SK-N-SH (cell line): ENCODE data around the gene CADM3. TPM values are rescaled to one million over a fixed set of nuclear protein-coding genes. Genes with fewer than 3 reads are reported as not detected.

Experiments
- CTCF ChIA-PET: fragments of 300-600, 350-600 bp; formaldehyde crosslinking; extraction: SDS; loops from one replicate; lab custom pipeline; 2021; lab: Yijun Ruan, JAX
- POLR2A ChIA-PET: fragments of 350-600 bp; sonication (Branson Sonifier 250); formaldehyde crosslinking; extraction: SDS; loops from one replicate; lab custom pipeline; 2020; ENCODE audit warnings: antibody characterized with exemption, inconsistent platforms; lab: Yijun Ruan, JAX
- DNase-seq: peaks from one replicate; pipeline ENCODE4 v3.0.0; 2012
- H2AFZ ChIP-seq: fragments of 200-600 bp; sonication (generic); 2 replicates; pipeline ENCODE4 v1.8.1; 2016; ENCODE audit warnings: antibody characterized with exemption, mild to moderate bottlenecking, low read depth
- H3F3A ChIP-seq: fragments of 200-600 bp; sonication (generic); replicated peaks from 2 replicates; pipeline ENCODE3; 2016; ENCODE audit warnings: antibody characterized with exemption, mild to moderate bottlenecking; ENCODE audit not compliant: insufficient read depth
- H3K27ac ChIP-seq, 2 experiments: fragments of 200-500 bp in 1 of 2; fragments of 200-600 bp in 1 of 2; sonication (Bioruptor generic) in 1 of 2; sonication (generic), shearing (Covaris generic) in 1 of 2; 2 replicates each; pipeline versions ENCODE4 v1.5.1 to v1.6.1; 2014 to 2016; ENCODE audit warnings: low read depth in 2 of 2, inconsistent platforms in 1 of 2, low read length in 1 of 2, mild to moderate bottlenecking in 1 of 2, mixed read lengths in 1 of 2
- H3K27me3 ChIP-seq: fragments of 200-600 bp; sonication (generic), shearing (Covaris generic); 2 replicates; pipeline ENCODE4 v1.6.1; 2016; ENCODE audit warnings: mixed run types; ENCODE audit not compliant: insufficient read depth
- H3K36me3 ChIP-seq, 2 experiments: fragments of 200-500 bp in 1 of 2; fragments of 200-600 bp in 1 of 2; sonication (Bioruptor generic) in 1 of 2; sonication (generic) in 1 of 2; replicated peaks in 1 of 2; 2 replicates each; pipeline versions ENCODE3 to v1.5.1; 2014 to 2016; ENCODE audit warnings: low read length in 1 of 2, mild to moderate bottlenecking in 1 of 2; ENCODE audit not compliant: insufficient read depth in 2 of 2, control insufficient read depth in 1 of 2
- H3K4me1 ChIP-seq, 2 experiments: fragments of 200-500 bp in 1 of 2; fragments of 200-600 bp in 1 of 2; sonication (Bioruptor generic) in 1 of 2; sonication (generic), shearing (Covaris generic) in 1 of 2; 2 replicates each; pipeline versions ENCODE4 v1.5.1 to v1.6.1; 2014 to 2016; ENCODE audit warnings: low read depth in 1 of 2, low read length in 1 of 2, mixed run types in 1 of 2; ENCODE audit not compliant: insufficient read depth in 2 of 2, control insufficient read depth in 1 of 2
- H3K4me2 ChIP-seq: fragments of 200-600 bp; sonication (generic), shearing (Covaris generic); 2 replicates; pipeline ENCODE4 v1.6.1; 2017; ENCODE audit warnings: mixed run types
- H3K4me3 ChIP-seq, 2 experiments: fragments of 200-500 bp in 1 of 2; fragments of 200-600 bp in 1 of 2; sonication (Bioruptor generic) in 1 of 2; sonication (generic), shearing (Covaris generic) in 1 of 2; 2 replicates each; pipeline versions ENCODE4 v1.5.1 to v1.8.1; 2014 to 2016; ENCODE audit warnings: low read depth in 2 of 2, inconsistent platforms in 1 of 2, low read length in 1 of 2, mild to moderate bottlenecking in 1 of 2, mixed read lengths in 1 of 2, moderate library complexity in 1 of 2
- H3K79me2 ChIP-seq: fragments of 200-600 bp; sonication (generic); 2 replicates; pipeline ENCODE4 v1.8.1; 2017; ENCODE audit warnings: mild to moderate bottlenecking; ENCODE audit not compliant: insufficient read depth
- H3K9ac ChIP-seq: fragments of 200-600 bp; sonication (generic); 2 replicates; pipeline ENCODE4 v1.6.1; 2017; ENCODE audit warnings: mixed run types
- H3K9me2 ChIP-seq: fragments of 200-600 bp; sonication (generic); 2 replicates; pipeline ENCODE4 v1.6.1; 2017; ENCODE audit warnings: mixed run types
- H3K9me3 ChIP-seq: fragments of 200-600 bp; sonication (generic); 2 replicates; pipeline ENCODE4 v1.6.1; 2017; ENCODE audit warnings: mixed run types, mild to moderate bottlenecking, moderate library complexity
- H4K20me1 ChIP-seq: fragments of 200-600 bp; sonication (generic); 2 replicates; pipeline ENCODE4 v1.6.1; 2017; ENCODE audit warnings: mild to moderate bottlenecking, mixed run types; ENCODE audit not compliant: insufficient read depth
- CTCF ChIP-seq: fragments of 200-600 bp; sonication (generic); IDR thresholded peaks from 2 replicates; pipeline ENCODE4 v1.6.1; 2017; ENCODE audit warnings: antibody characterized with exemption, mild to moderate bottlenecking, moderate library complexity
- ELF1 ChIP-seq: IDR thresholded peaks from 2 replicates; pipeline ENCODE4 v1.4.0; 2012
- EZH2phosphoT487 ChIP-seq: fragments of 200-600 bp; sonication (generic); IDR thresholded peaks from 2 replicates; pipeline ENCODE4 v1.6.1; 2017; ENCODE audit warnings: low read depth, mixed run types, mild to moderate bottlenecking, antibody characterized with exemption, moderate library complexity, borderline replicate concordance
- FOSL2 ChIP-seq: IDR thresholded peaks from 2 replicates; pipeline ENCODE4 v1.4.0; 2012; ENCODE audit warnings: low read depth, mild to moderate bottlenecking, moderate library complexity, borderline replicate concordance
- MEF2A ChIP-seq: IDR thresholded peaks from 2 replicates; pipeline ENCODE4 v1.4.0; 2012; ENCODE audit warnings: low read depth, borderline replicate concordance
- MXI1 ChIP-seq: IDR thresholded peaks from 2 replicates; pipeline ENCODE4 v1.6.1; 2012; ENCODE audit warnings: mild to moderate bottlenecking, low read depth, low read length, improper control_type of control experiment
- NRF1 ChIP-seq: IDR thresholded peaks from 2 replicates; pipeline ENCODE4 v1.6.1; 2012; ENCODE audit warnings: low read depth, mild to moderate bottlenecking, low read length
- RAD21 ChIP-seq: IDR thresholded peaks from 2 replicates; pipeline ENCODE4 v1.6.1; 2012; ENCODE audit warnings: mild to moderate bottlenecking, low read length
- RCOR1 ChIP-seq: fragments of 150-350 bp; IDR thresholded peaks from 2 replicates; pipeline ENCODE4 v1.6.1; 2017; ENCODE audit warnings: antibody characterized with exemption, low read length
- SMC3 ChIP-seq: IDR thresholded peaks from 2 replicates; pipeline ENCODE4 v1.6.1; 2012; ENCODE audit warnings: low read depth, low read length, improper control_type of control experiment
- TCF12 ChIP-seq: IDR thresholded peaks from 2 replicates; pipeline ENCODE4 v1.4.0; 2012
- USF1 ChIP-seq: IDR thresholded peaks from 2 replicates; pipeline ENCODE4 v1.4.0; 2012; ENCODE audit warnings: low read depth, borderline replicate concordance
- WGBS: methylation state at CpG from one replicate; pipeline ENCODE4 v1.1.6; 2017; ENCODE audit warnings: low lambda C conversion rate; 5-methylcytosine and 5-hydroxymethylcytosine counted together
- polyA plus RNA-seq, 3 experiments: library from polyadenylated mRNA; depleted of rRNA; stranded (reverse); fragments of >200 nt; gene quantifications; 2 replicates each; pipeline ENCODE4 v1.2.3, GENCODE V29; 2012
- TF ChIP-seq, protein P1 (sequence below): IDR thresholded peaks from 2 replicates; pipeline ENCODE4; 2012
- TF ChIP-seq, protein P2 (sequence below): fragments of 150-350 bp; IDR thresholded peaks from 2 replicates; pipeline ENCODE4 v1.6.1; 2016; ENCODE audit warnings: mild to moderate bottlenecking, low read depth, low read length

Gene CADM3
- polyA plus RNA-seq, 1 of the 3 experiments (the other 2 are of a cell fraction) = 0.94 TPM

DNA sequence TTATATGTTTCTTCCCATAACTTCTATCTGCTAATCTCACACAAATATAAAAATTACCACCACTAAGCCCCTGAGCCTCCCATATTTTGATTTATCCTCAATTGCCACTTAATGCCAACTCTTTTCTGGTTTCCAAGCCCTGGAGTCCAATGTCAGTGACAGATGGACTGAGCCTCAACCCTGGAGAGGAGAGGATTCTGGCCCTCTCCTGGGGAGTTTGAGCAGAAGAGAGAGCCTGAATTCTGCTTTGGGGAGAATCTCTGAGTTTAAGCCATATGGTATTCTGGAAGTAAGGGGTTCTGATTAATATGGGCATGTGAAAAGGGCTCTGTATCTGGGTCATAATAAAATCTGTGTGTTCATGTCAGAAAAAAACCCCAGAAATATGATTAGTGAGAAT, 8.5 kb downstream of the CADM3 start:
- no peaks in the 10 kb centered on the region for H3K9me3 ChIP-seq
- CTCF ChIA-PET = interaction anchor here (1.7 to 20.8 kb wide), 2 partner anchors 18 to 27 kb away, joined by 7 to 660 read pairs; partner anchors contain the start of gene ACKR1

DNA sequence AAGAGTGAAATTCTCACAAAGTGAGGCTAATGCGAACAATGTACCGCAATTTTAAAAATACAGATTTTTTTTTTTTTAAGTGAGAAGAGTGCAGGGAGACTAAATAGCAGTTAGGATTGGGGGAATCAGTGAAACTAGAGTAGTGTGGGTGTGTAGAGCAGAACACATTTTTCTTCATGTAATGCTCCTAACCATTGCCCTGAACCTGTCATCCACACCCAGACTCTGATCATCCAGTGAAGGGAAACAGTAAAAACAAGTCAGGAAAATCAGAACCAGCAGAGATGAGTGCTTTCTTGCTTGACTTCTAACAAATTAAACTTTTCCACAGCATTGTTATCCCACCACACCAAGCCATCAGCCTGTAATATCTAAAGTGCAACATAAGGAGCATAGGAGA, 9.1 kb downstream of the CADM3 start:
- Histone ChIP-seq H3K9ac (no peak overlapping the region), H3K4me2 (no peak overlapping the region), H2AFZ (no peak overlapping the region), H3K27ac (no peak overlapping the region), H3K4me3 (no peak overlapping the region), H3K9me3 (no peaks in the 10 kb centered on the region), H4K20me1 (no peaks in the 10 kb centered on the region), H3K4me1 (no peaks in the 10 kb centered on the region), H3K79me2 (no peaks in the 10 kb centered on the region), H3K9me2 (no peaks in the 10 kb centered on the region), H3K27me3 (no peaks in the 10 kb centered on the region; the same call in 1 of the 2 replicates), H3K36me3 (no peaks in the 10 kb centered on the region), H3F3A (no peaks in the 10 kb centered on the region)
- TF ChIP-seq USF1 (no peak), RCOR1 (no peak), FOSL2 (no peak), SMC3 (no peak), ELF1 (no peak), EZH2phosphoT487 (no peak), NRF1 (no peak), TCF12 (no peak), MXI1 (no peak), CTCF (no peak), RAD21 (no peak)
- TF ChIP-seq, protein P1, sequence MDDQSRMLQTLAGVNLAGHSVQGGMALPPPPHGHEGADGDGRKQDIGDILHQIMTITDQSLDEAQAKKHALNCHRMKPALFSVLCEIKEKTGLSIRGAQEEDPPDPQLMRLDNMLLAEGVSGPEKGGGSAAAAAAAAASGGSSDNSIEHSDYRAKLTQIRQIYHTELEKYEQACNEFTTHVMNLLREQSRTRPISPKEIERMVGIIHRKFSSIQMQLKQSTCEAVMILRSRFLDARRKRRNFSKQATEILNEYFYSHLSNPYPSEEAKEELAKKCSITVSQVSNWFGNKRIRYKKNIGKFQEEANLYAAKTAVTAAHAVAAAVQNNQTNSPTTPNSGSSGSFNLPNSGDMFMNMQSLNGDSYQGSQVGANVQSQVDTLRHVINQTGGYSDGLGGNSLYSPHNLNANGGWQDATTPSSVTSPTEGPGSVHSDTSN = no peak
- TF ChIP-seq, protein P2, sequence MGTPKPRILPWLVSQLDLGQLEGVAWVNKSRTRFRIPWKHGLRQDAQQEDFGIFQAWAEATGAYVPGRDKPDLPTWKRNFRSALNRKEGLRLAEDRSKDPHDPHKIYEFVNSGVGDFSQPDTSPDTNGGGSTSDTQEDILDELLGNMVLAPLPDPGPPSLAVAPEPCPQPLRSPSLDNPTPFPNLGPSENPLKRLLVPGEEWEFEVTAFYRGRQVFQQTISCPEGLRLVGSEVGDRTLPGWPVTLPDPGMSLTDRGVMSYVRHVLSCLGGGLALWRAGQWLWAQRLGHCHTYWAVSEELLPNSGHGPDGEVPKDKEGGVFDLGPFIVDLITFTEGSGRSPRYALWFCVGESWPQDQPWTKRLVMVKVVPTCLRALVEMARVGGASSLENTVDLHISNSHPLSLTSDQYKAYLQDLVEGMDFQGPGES = no peak
- CTCF ChIA-PET = no interaction called here
- DNase-seq = no peak
- WGBS = 76% methylated on average over 2 of the region's 2 CpGs
- POLR2A ChIA-PET = no interaction called here

More for the DNA sequence above, 8.5 kb downstream of the CADM3 start:
- no peaks in the 10 kb centered on the region for H3K36me3 ChIP-seq
- TF ChIP-seq MEF2A = no peak
- TF ChIP-seq, all 33 proteins: peak for 0
- H3K27me3 ChIP-seq = no peaks in the 10 kb centered on the region; the same call in 1 of the 2 replicates
- POLR2A ChIA-PET = no interaction called here
- H3K9me2 ChIP-seq = no peaks in the 10 kb centered on the region
- H3F3A ChIP-seq = no peaks in the 10 kb centered on the region
- H3K4me2 ChIP-seq = no peak overlapping the region
- DNase-seq = no peak
- H4K20me1 ChIP-seq = no peaks in the 10 kb centered on the region
- no peak overlapping the region for H2AFZ ChIP-seq
- H3K27ac ChIP-seq = no peak overlapping the region
- H3K79me2 ChIP-seq = no peaks in the 10 kb centered on the region
- no peak overlapping the region for H3K9ac ChIP-seq
- no peaks in the 10 kb centered on the region for H3K4me1 ChIP-seq
- H3K4me3 ChIP-seq = no peak overlapping the region
